ENCODE measurements around the gene RAB26. TPM values are rescaled to one million over a fixed set of nuclear protein-coding genes. Genes with fewer than 3 reads are reported as not detected.

Gene RAB26
- total RNA-seq, 4 donors from 2014 or later: 0.40 to 1.6 (median 0.89) TPM; not detected in 1

DNA sequence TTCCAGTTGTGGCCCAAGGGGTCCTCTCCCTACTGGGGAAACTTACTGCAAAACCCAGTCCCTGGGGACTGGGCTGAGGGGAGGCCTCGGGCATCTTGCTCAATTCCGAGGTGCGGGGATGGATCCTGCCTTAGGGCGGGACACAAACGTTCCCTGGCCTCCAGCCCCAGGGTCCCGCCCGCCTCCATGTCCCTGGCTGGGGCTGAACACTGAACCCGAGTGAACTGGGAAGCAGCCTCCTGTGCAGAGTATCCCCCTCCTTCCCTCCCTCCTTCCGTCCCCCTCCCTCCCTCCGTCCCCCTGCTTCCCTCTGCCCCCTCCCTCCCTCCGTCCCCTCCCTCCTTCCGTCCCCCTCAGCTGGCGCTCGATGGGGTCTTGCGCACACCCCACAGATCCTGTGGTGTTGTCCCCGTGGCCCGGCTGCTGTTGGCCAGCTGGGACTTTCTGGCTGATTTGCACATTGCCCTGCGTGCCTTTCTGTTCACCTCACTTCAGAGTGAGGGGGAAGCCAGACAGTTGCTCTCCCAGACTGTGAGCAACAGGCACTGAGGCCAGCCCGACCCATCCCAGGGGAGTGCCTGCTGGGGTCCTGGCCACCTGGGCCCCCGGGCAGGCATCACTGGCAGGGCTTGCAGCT, 12.6 kb downstream of the RAB26 start:
- H3K27ac ChIP-seq: peak overlapping the region in 1 of 3 donors; percentile 36
- H3K4me1 ChIP-seq: peaks cover 11 to 41% of the 10 kb centered on the region in 2 donors
- 72 to 84% methylated on average over 14 to 20 of the region's 20 CpGs for WGBS, 2 donors
- no peak overlapping the region for H3K4me3 ChIP-seq (replicated peaks in 1 of 3)
- H3K9me3 ChIP-seq: no peaks in the 10 kb centered on the region
- no peaks in the 10 kb centered on the region for H3K27me3 ChIP-seq
- TF ChIP-seq POLR2A (IDR thresholded peaks at IDR 0.05): no peak
- TF ChIP-seq, protein P1, sequence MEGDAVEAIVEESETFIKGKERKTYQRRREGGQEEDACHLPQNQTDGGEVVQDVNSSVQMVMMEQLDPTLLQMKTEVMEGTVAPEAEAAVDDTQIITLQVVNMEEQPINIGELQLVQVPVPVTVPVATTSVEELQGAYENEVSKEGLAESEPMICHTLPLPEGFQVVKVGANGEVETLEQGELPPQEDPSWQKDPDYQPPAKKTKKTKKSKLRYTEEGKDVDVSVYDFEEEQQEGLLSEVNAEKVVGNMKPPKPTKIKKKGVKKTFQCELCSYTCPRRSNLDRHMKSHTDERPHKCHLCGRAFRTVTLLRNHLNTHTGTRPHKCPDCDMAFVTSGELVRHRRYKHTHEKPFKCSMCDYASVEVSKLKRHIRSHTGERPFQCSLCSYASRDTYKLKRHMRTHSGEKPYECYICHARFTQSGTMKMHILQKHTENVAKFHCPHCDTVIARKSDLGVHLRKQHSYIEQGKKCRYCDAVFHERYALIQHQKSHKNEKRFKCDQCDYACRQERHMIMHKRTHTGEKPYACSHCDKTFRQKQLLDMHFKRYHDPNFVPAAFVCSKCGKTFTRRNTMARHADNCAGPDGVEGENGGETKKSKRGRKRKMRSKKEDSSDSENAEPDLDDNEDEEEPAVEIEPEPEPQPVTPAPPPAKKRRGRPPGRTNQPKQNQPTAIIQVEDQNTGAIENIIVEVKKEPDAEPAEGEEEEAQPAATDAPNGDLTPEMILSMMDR (IDR thresholded peaks at IDR 0.05): no peak
- H3K36me3 ChIP-seq: peaks cover 0 to 5% of the 10 kb centered on the region in 2 donors
- DNase-seq: peak in 1 of 2 donors; percentile 20
- intact Hi-C loops (cut with DNase I): no loop called here

GRCh38 chr16:2161911-2162310, 13.5 kb downstream of the RAB26 start:
- Histone ChIP-seq H3K27me3 (no peaks in the 10 kb centered on the region), H3K27ac (no peak overlapping the region), H3K9me3 (no peaks in the 10 kb centered on the region), H3K4me1 (peaks cover 4 to 33% of the 10 kb centered on the region in 2 donors), H3K36me3 (peaks cover 0 to 5% of the 10 kb centered on the region in 2 donors), H3K4me3 (replicated peaks in 1 of 3) (no peak overlapping the region)
- intact Hi-C loops (cut with DNase I): no loop called here
- 96 to 98% methylated on average over 9 of the region's 10 CpGs for WGBS, 2 donors
- DNase-seq: no peak
- TF ChIP-seq POLR2A (IDR thresholded peaks at IDR 0.05): no peak
- TF ChIP-seq, protein P1 (IDR thresholded peaks at IDR 0.05): no peak

- peaks cover 0 to 5% of the 10 kb centered on the region in 2 donors for H3K36me3 ChIP-seq
- H3K27me3 ChIP-seq: no peaks in the 10 kb centered on the region
- H3K4me3 ChIP-seq (replicated peaks in 1 of 3): no peak overlapping the region
- no peaks in the 10 kb centered on the region for H3K9me3 ChIP-seq
- TF ChIP-seq POLR2A (IDR thresholded peaks at IDR 0.05): no peak
- TF ChIP-seq, protein P1 (IDR thresholded peaks at IDR 0.05): no peak
- intact Hi-C loops (cut with DNase I): no loop called here
- DNase-seq: no peak
- peaks cover 4 to 26% of the 10 kb centered on the region in 2 donors for H3K4me1 ChIP-seq
- H3K27ac ChIP-seq: no peak overlapping the region
- 89 to 90% methylated on average over 5 to 11 of the region's 13 CpGs for WGBS, 2 donors
Observed at GRCh38 chr16:2162676-2163118, 14.3 kb downstream of the RAB26 start.

- H3K27me3 ChIP-seq: no peaks in the 10 kb centered on the region
- no peak for TF ChIP-seq POLR2A (IDR thresholded peaks at IDR 0.05)
- TF ChIP-seq, protein P1 (IDR thresholded peaks at IDR 0.05): no peak
- intact Hi-C loops (cut with DNase I): no loop called here
- no peak overlapping the region for H3K4me3 ChIP-seq (replicated peaks in 1 of 3)
- WGBS, 2 donors: 87 to 92% methylated on average over 6 to 18 of the region's 26 CpGs
- H3K36me3 ChIP-seq: peaks cover 0 to 5% of the 10 kb centered on the region in 2 donors
- H3K4me1 ChIP-seq: peaks cover 4 to 21% of the 10 kb centered on the region in 2 donors
- no peaks in the 10 kb centered on the region for H3K9me3 ChIP-seq
- H3K27ac ChIP-seq: no peak overlapping the region
- DNase-seq: no peak
Observed at GRCh38 chr16:2163211-2163881, 14.9 kb downstream of the RAB26 start.

GRCh38 chr16:2165861-2166260, 17.4 kb downstream of the RAB26 start:
- Histone ChIP-seq H3K27me3 (no peaks in the 10 kb centered on the region), H3K4me1 (peaks cover 0 to under 1% of the 10 kb centered on the region in 2 donors), H3K36me3 (peaks cover 0 to 5% of the 10 kb centered on the region in 2 donors), H3K27ac (no peak overlapping the region), H3K4me3 (replicated peaks in 1 of 3) (no peak overlapping the region), H3K9me3 (no peaks in the 10 kb centered on the region)
- intact Hi-C loops (cut with DNase I): no loop called here
- WGBS, 2 donors: 96 to 97% methylated on average over 10 to 11 of the region's 12 CpGs
- no peak for TF ChIP-seq POLR2A (IDR thresholded peaks at IDR 0.05)
- TF ChIP-seq, protein P1 (IDR thresholded peaks at IDR 0.05): no peak
- DNase-seq: no peak

Measured in thyroid gland (tissue), 4 donors.